CD4-positive, alpha-beta T cell treated with Interleukin-4 for 1 hour (primary cell): ENCODE data around the gene ZNF593OS.

Source experiments
- DNase-seq, 2 donors: peaks; one replicate each; pipeline ENCODE4 v3.0.0-alpha.2; 2020 to 2022

Gene ZNF593OS

DNA sequence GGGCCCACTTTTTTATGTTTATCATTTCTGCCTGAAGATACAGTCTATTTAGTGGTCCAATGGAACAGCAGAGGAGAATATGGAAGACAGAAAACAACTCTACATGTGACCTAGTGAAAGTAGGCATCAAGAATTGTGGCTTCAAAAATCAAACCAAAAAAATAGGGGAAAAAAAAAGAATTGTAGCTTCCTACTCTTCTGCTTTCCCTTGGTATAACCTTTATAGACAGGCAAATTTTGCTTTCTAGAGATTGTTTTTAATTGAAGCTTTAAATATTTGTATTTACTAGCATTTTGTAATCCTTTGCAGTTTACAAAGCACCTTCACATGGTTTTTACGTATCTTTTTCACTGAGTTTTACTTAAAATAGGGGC is 45.7 kb downstream of the ZNF593OS start:
- DNase-seq, result no peak

DNA sequence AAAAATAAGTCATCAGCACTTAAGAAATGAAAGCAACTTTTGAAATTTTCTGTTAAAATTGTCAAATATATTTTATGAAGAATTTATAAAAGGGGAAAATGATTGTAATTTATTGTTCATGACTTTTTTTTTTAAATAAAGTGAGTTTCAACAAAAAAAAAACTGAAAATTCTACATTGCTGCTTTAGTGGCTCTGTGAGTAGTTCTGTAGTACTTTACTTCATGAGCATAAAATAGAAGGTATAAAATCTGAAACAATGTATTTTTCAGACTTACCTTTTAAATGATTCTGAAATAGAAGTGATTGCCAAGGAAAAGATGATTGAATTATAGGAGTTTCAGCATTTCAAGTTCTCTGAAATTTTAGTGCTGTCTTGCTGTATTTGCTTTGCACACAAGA is 46.2 kb downstream of the ZNF593OS start:
- DNase-seq, result no peak

DNA sequence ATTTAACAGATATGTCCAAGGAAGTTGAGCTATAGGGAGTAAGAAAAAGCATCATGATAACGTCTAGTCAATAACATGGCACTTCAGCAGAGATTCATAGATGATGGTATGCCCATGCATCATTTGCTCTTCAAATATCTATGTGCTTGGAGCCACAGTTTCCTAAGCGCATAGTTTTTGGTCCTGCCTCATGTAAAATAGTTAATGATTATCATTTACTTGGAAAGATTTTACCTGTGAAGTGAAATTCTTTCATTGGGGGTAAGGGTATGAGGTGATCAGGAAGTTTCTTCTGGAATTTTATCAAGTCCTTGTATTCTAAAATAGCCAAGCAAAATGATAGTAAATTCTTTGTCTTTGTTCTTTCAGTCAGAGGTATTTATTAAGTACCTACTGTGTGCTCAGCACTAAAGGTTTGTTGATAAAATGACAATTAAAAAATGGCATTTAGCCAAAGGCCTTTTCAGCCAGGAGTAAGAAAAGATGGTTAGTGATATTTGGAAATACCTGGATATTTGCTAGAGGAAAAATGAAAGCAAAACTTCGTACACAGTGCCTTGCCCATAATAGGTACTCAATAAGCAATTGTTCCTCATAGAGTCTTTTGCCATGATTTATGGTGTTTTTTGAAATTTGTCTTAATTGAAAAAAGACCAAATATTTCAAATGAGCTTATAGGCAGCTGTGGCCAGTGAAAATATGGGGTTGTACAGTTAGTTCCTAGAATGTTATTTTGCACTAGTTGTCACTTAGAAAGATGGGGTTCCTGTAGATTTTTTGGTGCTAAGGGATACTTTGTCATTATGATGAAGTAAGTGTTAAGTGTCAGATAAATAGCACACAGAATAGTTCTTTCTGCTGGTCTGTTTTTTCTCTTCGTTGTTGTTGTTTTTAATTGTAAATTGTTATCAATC is 47.0 kb downstream of the ZNF593OS start:
- DNase-seq, result no peak

DNA sequence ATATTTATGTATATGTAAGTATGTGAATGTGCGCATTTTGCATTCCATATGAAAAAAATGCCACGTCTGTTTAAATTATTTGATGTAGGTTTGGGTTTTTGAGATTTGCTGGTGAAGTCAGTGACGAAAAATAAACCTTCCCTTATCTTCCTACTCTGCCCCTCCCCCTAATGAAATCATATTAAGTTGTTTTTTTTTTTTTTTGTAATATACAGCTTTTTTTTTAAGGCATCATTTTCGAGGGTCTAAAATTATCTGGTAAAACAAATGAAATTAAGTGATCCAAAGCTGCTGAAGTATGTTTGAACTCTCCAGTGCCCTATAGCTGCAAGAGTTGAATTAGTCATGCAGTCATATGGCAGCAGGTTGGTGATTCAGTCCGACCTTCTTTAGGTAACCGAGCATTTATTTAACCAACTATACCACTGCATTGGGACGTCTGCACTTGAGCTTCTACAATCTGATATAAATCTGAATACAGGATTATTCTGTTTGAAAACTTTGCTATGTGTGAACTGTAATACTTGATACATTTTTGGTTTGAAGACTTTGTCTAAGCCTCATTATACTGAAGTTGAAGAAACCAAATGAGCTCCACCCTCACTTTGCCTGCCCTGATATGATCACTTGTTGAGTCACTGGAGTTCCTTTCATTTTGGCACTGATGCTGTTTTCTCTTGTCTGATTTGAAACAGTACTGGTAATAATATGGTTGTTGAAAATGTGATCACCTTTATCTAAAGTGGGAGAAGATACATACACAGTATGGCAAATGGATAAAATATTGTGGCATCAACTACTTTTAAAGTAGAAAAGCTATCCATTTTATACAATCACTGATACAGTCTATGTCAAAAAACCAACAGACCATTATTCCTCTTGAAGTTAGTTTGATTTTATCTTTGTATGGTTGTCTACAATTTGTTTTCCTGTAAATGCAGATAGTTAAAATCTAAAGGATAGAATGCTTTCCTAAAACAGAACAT is 48.4 kb downstream of the ZNF593OS start:
- no peak for DNase-seq

DNA sequence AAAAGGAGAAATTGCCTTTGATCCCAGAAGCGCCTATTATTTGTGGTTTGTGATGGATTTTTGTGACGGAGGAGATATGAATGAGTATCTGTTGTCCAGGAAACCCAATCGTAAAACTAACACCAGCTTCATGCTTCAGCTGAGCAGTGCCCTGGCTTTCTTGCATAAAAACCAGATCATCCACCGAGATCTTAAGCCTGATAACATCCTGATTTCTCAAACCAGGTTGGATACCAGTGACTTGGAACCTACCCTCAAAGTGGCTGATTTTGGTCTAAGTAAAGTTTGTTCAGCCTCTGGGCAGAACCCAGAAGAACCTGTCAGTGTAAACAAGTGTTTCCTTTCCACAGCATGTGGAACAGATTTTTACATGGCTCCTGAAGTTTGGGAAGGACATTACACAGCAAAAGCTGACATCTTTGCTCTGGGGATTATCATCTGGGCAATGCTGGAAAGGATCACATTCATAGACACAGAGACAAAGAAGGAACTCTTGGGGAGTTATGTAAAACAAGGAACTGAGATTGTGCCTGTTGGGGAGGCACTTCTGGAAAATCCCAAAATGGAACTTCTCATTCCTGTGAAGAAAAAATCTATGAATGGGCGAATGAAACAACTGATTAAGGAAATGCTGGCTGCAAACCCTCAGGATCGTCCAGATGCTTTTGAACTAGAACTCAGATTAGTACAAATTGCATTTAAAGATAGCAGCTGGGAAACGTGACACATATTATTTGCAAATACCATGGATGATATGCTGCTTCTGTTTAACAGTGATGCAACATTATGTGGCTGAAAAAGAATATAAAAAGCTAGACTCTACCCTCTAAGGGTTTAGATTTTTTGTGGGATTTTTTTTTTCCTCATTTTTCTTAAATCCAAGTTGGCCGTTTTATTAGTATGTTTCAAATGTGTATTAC is 49.5 kb downstream of the ZNF593OS start:
- no peak for DNase-seq

DNA sequence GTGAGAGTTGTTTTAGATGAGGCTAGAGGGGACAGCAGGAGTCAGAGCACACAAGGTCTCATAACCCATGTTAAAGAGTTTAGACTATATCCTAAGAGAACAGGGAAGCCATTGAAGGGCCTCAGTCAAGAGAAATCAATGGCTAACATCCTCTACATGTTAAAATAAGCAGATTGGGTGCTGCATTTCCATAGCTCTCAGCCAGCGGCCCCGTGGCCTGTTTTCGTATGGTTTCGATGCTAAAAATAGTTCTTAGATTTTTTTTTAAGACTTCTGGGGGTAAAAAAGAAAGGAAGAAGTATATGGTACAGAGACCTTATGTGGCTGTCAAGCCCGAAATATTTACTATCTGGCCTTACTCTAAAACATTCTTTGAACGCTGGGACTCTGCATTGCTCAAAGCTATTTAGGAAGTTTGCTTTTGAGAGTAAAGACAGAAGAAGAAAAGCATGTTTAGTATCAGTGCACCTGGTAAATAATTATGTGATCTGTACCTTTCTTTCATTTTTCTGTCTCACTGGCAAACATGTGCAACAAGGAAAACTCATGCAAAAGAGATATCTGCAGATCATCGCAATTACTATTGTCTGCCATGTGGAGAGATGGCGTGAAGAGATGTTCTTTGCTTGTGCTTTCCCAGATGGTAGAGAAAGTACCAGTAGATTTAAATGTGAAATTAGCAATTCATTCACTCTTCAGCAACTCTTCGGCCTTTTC is 51.6 kb downstream of the ZNF593OS start:
- DNase-seq, result no peak
